A549 (cell line): Measurements from ENCODE around the gene TMEM203. TPM values are rescaled to one million over a fixed set of nuclear protein-coding genes. Genes with fewer than 3 reads are reported as not detected.

ENCODE experiments used
- ATAC-seq, 2 experiments: fragments of 200-7000 bp in 1 of 2; fragments of >200 bp in 1 of 2; cut with Nextera tagmentation in 1 of 2; cut with Tn5 transposase in 1 of 2; 3 replicates each; pipeline versions ENCODE4 v1.8.0 to v1.9.1; 2018 to 2020; ENCODE audit warnings: mild to moderate bottlenecking in 1 of 2, moderate library complexity in 1 of 2
- CTCF ChIA-PET: fragments of 300-600 bp; sonication (Branson Sonifier 250); formaldehyde crosslinking; extraction: SDS; loops from one replicate; lab custom pipeline; 2021; ENCODE audit warnings: antibody characterized with exemption, inconsistent platforms; lab: Yijun Ruan, JAX
- POLR2A ChIA-PET: fragments of 350-600 bp; formaldehyde crosslinking; extraction: SDS; loops from one replicate; lab custom pipeline; 2021; ENCODE audit warnings: antibody characterized with exemption, inconsistent platforms; lab: Yijun Ruan, JAX
- DNase-seq, 2 experiments: peaks; one replicate each; pipeline versions ENCODE4 v3.0.0 to v3.0.0-alpha.2; 2011 to 2016; ENCODE audit warnings: low read depth in 1 of 2, low spot score in 1 of 2
- FAIRE-seq: peaks from 2 replicates; lab custom pipeline; 2011; peaks lifted over from hg19 to GRCh38; lab: Jason Lieb, UNC
- H3K27ac ChIP-seq, 2 experiments: fragments of >200 bp; sonication (Bioruptor Twin); formaldehyde crosslinking; 3 replicates each; pipeline ENCODE4 v1.5.1; 2016 to 2017
- H3K4me1 ChIP-seq: fragments of >200 bp; sonication (Bioruptor Twin); formaldehyde crosslinking; 3 replicates; pipeline ENCODE4 v1.6.1; 2016
- H3K4me2 ChIP-seq: fragments of >200 bp; sonication (Bioruptor Twin); formaldehyde crosslinking; 3 replicates; pipeline ENCODE4 v1.6.1; 2016
- H3K4me3 ChIP-seq: fragments of >200 bp; sonication (Bioruptor Twin); formaldehyde crosslinking; 3 replicates; pipeline ENCODE4 v1.5.1; 2016
- H3K9me3 ChIP-seq: fragments of >200 bp; sonication (Bioruptor Twin); formaldehyde crosslinking; 3 replicates; pipeline ENCODE4 v1.6.1; 2016
- BCL3 ChIP-seq: fragments of >200 bp; sonication (Bioruptor Twin); formaldehyde crosslinking; IDR thresholded peaks from 3 replicates; pipeline ENCODE4 v1.6.1; 2016
- CEBPB ChIP-seq, 2 experiments: fragments of >200 bp in 1 of 2; sonication (Bioruptor Twin) in 1 of 2; formaldehyde crosslinking in 1 of 2; IDR thresholded peaks; 2 replicates each; pipeline ENCODE4 v1.6.1; 2012 to 2016
- CHD2 ChIP-seq: fragments of 150-350 bp; IDR thresholded peaks from 2 replicates; pipeline ENCODE4 v1.6.1; 2014; ENCODE audit warnings: low read length; ENCODE audit not compliant: partially characterized antibody
- EHF ChIP-seq: fragments of 250-450 bp; sonication (Bioruptor Pico); IDR thresholded peaks from 2 replicates; pipeline ENCODE4 v1.5.0; 2020; ENCODE audit warnings: mild to moderate bottlenecking
- GATA3 ChIP-seq: IDR thresholded peaks from 2 replicates; pipeline ENCODE4 v1.6.1; 2012; ENCODE audit warnings: borderline replicate concordance
- HEYL ChIP-seq: fragments of 250-450 bp; sonication (Bioruptor Pico); IDR thresholded peaks from 2 replicates; pipeline ENCODE4 v1.8.0; 2021; ENCODE audit warnings: mild to moderate bottlenecking, moderate library complexity
- KDM5A ChIP-seq: fragments of 200-600 bp; sonication (generic); IDR thresholded peaks from 2 replicates; pipeline ENCODE4 v1.6.1; 2016; ENCODE audit warnings: antibody characterized with exemption, mild to moderate bottlenecking
- MAZ ChIP-seq: fragments of 150-350 bp; IDR thresholded peaks from 2 replicates; pipeline ENCODE4 v1.6.1; 2014; ENCODE audit warnings: antibody characterized with exemption, low read depth, low read length, borderline replicate concordance
- MYC ChIP-seq: IDR thresholded peaks from 2 replicates; pipeline ENCODE4 v1.6.1; 2012; ENCODE audit warnings: mild to moderate bottlenecking, inconsistent platforms, low read length, improper control_type of control experiment, borderline replicate concordance
- NFE2L2 ChIP-seq: fragments of 150-350 bp; conservative IDR thresholded peaks from 2 replicates; pipeline ENCODE4 v1.6.1; 2014; ENCODE audit warnings: low read length
- NR3C1 ChIP-seq: fragments of >200 bp; sonication (Bioruptor Twin); formaldehyde crosslinking; IDR thresholded peaks from 3 replicates; pipeline ENCODE4 v1.6.1; 2017
- PHF8 ChIP-seq: fragments of 200-600 bp; sonication (generic); IDR thresholded peaks from 2 replicates; pipeline ENCODE4 v1.6.1; 2016; ENCODE audit warnings: low read depth, mild to moderate bottlenecking, antibody characterized with exemption, moderate library complexity, borderline replicate concordance
- POLR2AphosphoS2 ChIP-seq: conservative IDR thresholded peaks from 2 replicates; pipeline ENCODE4 v1.6.1; 2012; ENCODE audit warnings: low read length, improper control_type of control experiment, inconsistent platforms
- RAD21 ChIP-seq, 2 experiments: fragments of >200 bp in 1 of 2; sonication (Bioruptor Twin) in 1 of 2; formaldehyde crosslinking in 1 of 2; IDR thresholded peaks in 1 of 2; conservative IDR thresholded peaks in 1 of 2; 2 replicates in 1 of 2; 3 replicates in 1 of 2; pipeline ENCODE4 v1.6.1; 2012 to 2018; ENCODE audit warnings: inconsistent platforms in 1 of 2
- RFX5 ChIP-seq: fragments of 450-650 bp; IDR thresholded peaks from 2 replicates; pipeline ENCODE4 v1.7.1; 2014; ENCODE audit warnings: antibody characterized with exemption, mild to moderate bottlenecking, moderate library complexity
- TFCP2L1 ChIP-seq: fragments of 250-450 bp; sonication (Bioruptor Pico); IDR thresholded peaks from 2 replicates; pipeline ENCODE4 v1.5.0; 2021; ENCODE audit warnings: mild to moderate bottlenecking
- ZFP36 ChIP-seq: fragments of 450-650 bp; IDR thresholded peaks from 2 replicates; pipeline ENCODE4 v1.6.1; 2014; ENCODE audit warnings: borderline replicate concordance; ENCODE audit not compliant: partially characterized antibody
- ZNF302 ChIP-seq: fragments of 250-450 bp; sonication (Bioruptor Pico); IDR thresholded peaks from 2 replicates; pipeline ENCODE4 v1.9.0; 2021; ENCODE audit warnings: inconsistent platforms, mild to moderate bottlenecking, moderate library complexity
- ZSCAN20 ChIP-seq: fragments of 250-450 bp; sonication (Bioruptor Pico); IDR thresholded peaks from 2 replicates; pipeline ENCODE4 v1.8.0; 2022; ENCODE audit warnings: mild to moderate bottlenecking, moderate library complexity
- WGBS: methylation state at CpG from one replicate; pipeline ENCODE4 v1.1.6; 2017; ENCODE audit errors: missing lambda C conversion rate; 5-methylcytosine and 5-hydroxymethylcytosine counted together
- polyA plus RNA-seq, 4 experiments: library from polyadenylated mRNA; depleted of rRNA in 3 of 4; stranded (reverse); fragments of >200 nt; fragmentation: RNase III in 1 of 4; extraction: RNeasy Plus Mini Kit Qiagen cat#74134 plus additional on column Dnase treatment in 1 of 4; gene quantifications; 2 replicates in 3 of 4; 3 replicates in 1 of 4; pipeline ENCODE4 v1.2.3, GENCODE V29; 2011 to 2017
- TF ChIP-seq, protein P1 (sequence below): fragments of >200 bp; sonication (Bioruptor Twin); formaldehyde crosslinking; IDR thresholded peaks from 3 replicates; pipeline ENCODE4 v1.5.1; 2016
- TF ChIP-seq, protein P2 (sequence below): IDR thresholded peaks from 2 replicates; pipeline ENCODE4 v1.6.1; 2012

The TMEM203 gene
- polyA plus RNA-seq, 2 of the 4 experiments (the other 2 are of a cell fraction) = 31.0 to 47.3 TPM

DNA sequence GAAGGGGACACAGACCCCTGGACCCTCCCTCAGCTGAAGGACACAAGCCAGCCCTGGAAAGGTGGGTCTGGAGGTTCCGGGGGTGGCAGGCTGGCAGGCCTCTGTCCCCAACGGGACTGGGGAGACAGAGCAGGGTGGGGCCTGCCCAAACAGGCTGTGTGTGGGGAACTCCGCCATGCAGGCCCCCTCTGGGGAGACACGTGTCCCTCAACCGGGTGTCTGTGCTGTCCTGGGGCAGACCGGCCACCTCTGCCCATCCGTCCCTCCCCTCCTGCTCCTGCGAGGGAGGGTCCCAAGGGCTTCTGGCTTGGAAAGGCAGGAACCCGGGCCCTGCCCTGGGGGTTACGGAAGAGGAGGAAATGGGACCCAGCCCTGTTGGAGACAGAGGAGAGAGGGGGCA lies 26.7 kb upstream of the TMEM203 start:
- Histone ChIP-seq H3K9me3 (no peaks in the 10 kb centered on the region), H3K27ac (no peak overlapping the region), H3K4me3 (no peak overlapping the region), H3K4me2 (no peak overlapping the region), H3K4me1 (peaks cover 39% of the 10 kb centered on the region)
- no peak for ATAC-seq
- FAIRE-seq = no peak
- TF ChIP-seq PHF8 = no peak
- no peak for TF ChIP-seq POLR2AphosphoS2
- ChIA-PET POLR2A (interaction anchor here (0.8 kb wide), 1 partner anchor 9 kb away, joined by 3 read pairs; the partner anchor contains the start of gene TUBB4B), CTCF (interaction anchor here (0.8 to 10.1 kb wide), 4 partner anchors 42 to 183 kb away, joined by 3 to 81 read pairs (median 4); partner anchors contain the start of genes ANAPC2 and SSNA1)
- no peak for DNase-seq
- 93% methylated on average over 2 of the region's 10 CpGs for WGBS

GRCh38 chr9:137231372-137232039 lies 26.1 kb upstream of the TMEM203 start:
- Histone ChIP-seq H3K4me1 (peaks cover 39% of the 10 kb centered on the region), H3K4me3 (no peak overlapping the region), H3K4me2 (no peak overlapping the region), H3K9me3 (no peaks in the 10 kb centered on the region), H3K27ac (no peak overlapping the region)
- TF ChIP-seq NFE2L2 = no peak
- TF ChIP-seq MAZ = no peak
- no peak for TF ChIP-seq RAD21 (conservative IDR thresholded peaks at IDR 0.05 in 1 of 2, IDR thresholded peaks at IDR 0.05 in 1 of 2)
- no peak for TF ChIP-seq KDM5A
- TF ChIP-seq ZFP36 = no peak
- no peak for TF ChIP-seq CHD2
- TF ChIP-seq, protein P1, sequence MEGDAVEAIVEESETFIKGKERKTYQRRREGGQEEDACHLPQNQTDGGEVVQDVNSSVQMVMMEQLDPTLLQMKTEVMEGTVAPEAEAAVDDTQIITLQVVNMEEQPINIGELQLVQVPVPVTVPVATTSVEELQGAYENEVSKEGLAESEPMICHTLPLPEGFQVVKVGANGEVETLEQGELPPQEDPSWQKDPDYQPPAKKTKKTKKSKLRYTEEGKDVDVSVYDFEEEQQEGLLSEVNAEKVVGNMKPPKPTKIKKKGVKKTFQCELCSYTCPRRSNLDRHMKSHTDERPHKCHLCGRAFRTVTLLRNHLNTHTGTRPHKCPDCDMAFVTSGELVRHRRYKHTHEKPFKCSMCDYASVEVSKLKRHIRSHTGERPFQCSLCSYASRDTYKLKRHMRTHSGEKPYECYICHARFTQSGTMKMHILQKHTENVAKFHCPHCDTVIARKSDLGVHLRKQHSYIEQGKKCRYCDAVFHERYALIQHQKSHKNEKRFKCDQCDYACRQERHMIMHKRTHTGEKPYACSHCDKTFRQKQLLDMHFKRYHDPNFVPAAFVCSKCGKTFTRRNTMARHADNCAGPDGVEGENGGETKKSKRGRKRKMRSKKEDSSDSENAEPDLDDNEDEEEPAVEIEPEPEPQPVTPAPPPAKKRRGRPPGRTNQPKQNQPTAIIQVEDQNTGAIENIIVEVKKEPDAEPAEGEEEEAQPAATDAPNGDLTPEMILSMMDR = no peak
- no peak for TF ChIP-seq RFX5
- TF ChIP-seq GATA3 = no peak
- TF ChIP-seq HEYL = no peak
- TF ChIP-seq ZNF302 = no peak
- TF ChIP-seq, protein P2, sequence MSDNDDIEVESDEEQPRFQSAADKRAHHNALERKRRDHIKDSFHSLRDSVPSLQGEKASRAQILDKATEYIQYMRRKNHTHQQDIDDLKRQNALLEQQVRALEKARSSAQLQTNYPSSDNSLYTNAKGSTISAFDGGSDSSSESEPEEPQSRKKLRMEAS = no peak
- no peak for TF ChIP-seq CEBPB (IDR thresholded peaks at IDR 0.05)
- no peak for TF ChIP-seq EHF (CRISPR knock-in tag)
- TF ChIP-seq ZSCAN20 = no peak
- no peak for TF ChIP-seq TFCP2L1 (CRISPR knock-in tag)
- no peak for TF ChIP-seq MYC
- TF ChIP-seq NR3C1 = no peak
- no peak for TF ChIP-seq BCL3
- CTCF ChIA-PET = interaction anchor here (1.2 to 10.1 kb wide), 2 partner anchors 9 to 41 kb away, joined by 7 to 81 read pairs; partner anchors contain the start of genes ANAPC2, SSNA1 and TUBB4B
- DNase-seq (no peak), ATAC-seq (no peak), FAIRE-seq (no peak)
- WGBS = 91% methylated on average over 21 of the region's 23 CpGs
- POLR2A ChIA-PET = interaction anchor here (0.8 kb wide), 1 partner anchor 9 kb away, joined by 3 read pairs; the partner anchor contains the start of gene TUBB4B
